Mesodermal cell (in vitro differentiated cells): ENCODE data around the gene CDH23.

Experiments used
- H3K27ac ChIP-seq: 2 replicates; pipeline ENCODE4 v1.7.0; 2013; ENCODE audit warnings: mild to moderate bottlenecking, low read depth, low read length, moderate library complexity; ENCODE audit not compliant: severe bottlenecking
- H3K36me3 ChIP-seq: 2 replicates; pipeline ENCODE4 v1.7.1; 2013; ENCODE audit warnings: mild to moderate bottlenecking, low read length, moderate library complexity; ENCODE audit not compliant: control insufficient read depth, insufficient read depth
- H3K4me1 ChIP-seq: one replicate; pipeline ENCODE4 v1.7.1; 2013; ENCODE audit warnings: mild to moderate bottlenecking, low read length; ENCODE audit not compliant: insufficient read depth, control insufficient read depth, poor library complexity, severe bottlenecking
- H3K4me3 ChIP-seq: 2 replicates; pipeline ENCODE4 v1.7.0; 2013; ENCODE audit warnings: low read length, control low read depth, mild to moderate bottlenecking; ENCODE audit not compliant: insufficient read depth, poor library complexity, severe bottlenecking; ENCODE audit errors: extremely low read depth
- H3K9me3 ChIP-seq: 2 replicates; pipeline ENCODE4 v1.7.1; 2013; ENCODE audit warnings: mild to moderate bottlenecking, low read length, moderate library complexity; ENCODE audit not compliant: control insufficient read depth
- WGBS, 2 experiments: methylation state at CpG; one replicate each; pipeline ENCODE4 v1.1.5; 2013; ENCODE audit warnings: missing lambda C conversion rate in 2 of 2; ENCODE audit not compliant: insufficient coverage in 2 of 2; 5-methylcytosine and 5-hydroxymethylcytosine counted together

The CDH23 gene

GRCh38 chr10:71487726-71488125, 91.0 kb downstream of the CDH23 start:
- no peaks in the 10 kb centered on the region for H3K36me3 ChIP-seq
- H3K4me1 ChIP-seq, result no peaks in the 10 kb centered on the region
- peaks cover 6% of the 10 kb centered on the region for H3K9me3 ChIP-seq
- whole genome bisulfite sequencing, 2 experiments, result 92 to 100% methylated on average over 1 of the region's 1 CpG
- no peak overlapping the region for H3K27ac ChIP-seq
- no peak overlapping the region for H3K4me3 ChIP-seq

GRCh38 chr10:71489077-71489476, 92.4 kb downstream of the CDH23 start:
- WGBS, 2 experiments, result 100% methylated on average over 1 of the region's 2 CpGs
- H3K27ac ChIP-seq, result no peak overlapping the region
- H3K36me3 ChIP-seq, result no peaks in the 10 kb centered on the region
- H3K4me1 ChIP-seq, result no peaks in the 10 kb centered on the region
- peaks cover 6% of the 10 kb centered on the region for H3K9me3 ChIP-seq
- H3K4me3 ChIP-seq, result no peak overlapping the region

GRCh38 chr10:71492872-71493271, 96.2 kb downstream of the CDH23 start:
- H3K9me3 ChIP-seq, result peaks cover 6% of the 10 kb centered on the region
- no peak overlapping the region for H3K27ac ChIP-seq
- H3K4me1 ChIP-seq, result no peaks in the 10 kb centered on the region
- WGBS, 2 experiments, result 90 to 98% methylated on average over 4 to 5 of the region's 6 CpGs
- no peaks in the 10 kb centered on the region for H3K36me3 ChIP-seq
- H3K4me3 ChIP-seq, result no peak overlapping the region

GRCh38 chr10:71493741-71494140, 97.0 kb downstream of the CDH23 start:
- no peak overlapping the region for H3K4me3 ChIP-seq
- peaks cover 4% of the 10 kb centered on the region for H3K9me3 ChIP-seq
- H3K36me3 ChIP-seq, result no peaks in the 10 kb centered on the region
- WGBS, 2 experiments, result 77 to 100% methylated on average over 3 of the region's 6 CpGs
- H3K4me1 ChIP-seq, result no peaks in the 10 kb centered on the region
- H3K27ac ChIP-seq, result no peak overlapping the region

GRCh38 chr10:71494476-71494875, 97.8 kb downstream of the CDH23 start:
- Histone ChIP-seq H3K9me3 (no peaks in the 10 kb centered on the region), H3K27ac (no peak overlapping the region), H3K36me3 (no peaks in the 10 kb centered on the region), H3K4me1 (no peaks in the 10 kb centered on the region), H3K4me3 (no peak overlapping the region)
- 80 to 89% methylated on average over 7 of the region's 8 CpGs for WGBS, 2 experiments

GRCh38 chr10:71494980-71495381, 98.3 kb downstream of the CDH23 start:
- 79 to 92% methylated on average over 3 to 6 of the region's 9 CpGs for WGBS, 2 experiments
- no peaks in the 10 kb centered on the region for H3K9me3 ChIP-seq
- H3K36me3 ChIP-seq, result no peaks in the 10 kb centered on the region
- H3K4me1 ChIP-seq, result no peaks in the 10 kb centered on the region
- no peak overlapping the region for H3K4me3 ChIP-seq
- no peak overlapping the region for H3K27ac ChIP-seq

- Histone ChIP-seq H3K4me1 (no peaks in the 10 kb centered on the region), H3K27ac (no peak overlapping the region), H3K9me3 (no peaks in the 10 kb centered on the region), H3K4me3 (no peak overlapping the region), H3K36me3 (no peaks in the 10 kb centered on the region)
- WGBS, 2 experiments, result 70 to 77% methylated on average over 4 to 10 of the region's 14 CpGs
Measured at GRCh38 chr10:71496927-71497762, 100.4 kb downstream of the CDH23 start.

- Histone ChIP-seq H3K4me3 (no peak overlapping the region), H3K4me1 (no peaks in the 10 kb centered on the region), H3K36me3 (no peaks in the 10 kb centered on the region), H3K27ac (no peak overlapping the region), H3K9me3 (no peaks in the 10 kb centered on the region)
- 83 to 94% methylated on average over 8 to 9 of the region's 9 CpGs for WGBS, 2 experiments
Measured at GRCh38 chr10:71497763-71498326, 101.1 kb downstream of the CDH23 start.

GRCh38 chr10:71501402-71501801, 104.7 kb downstream of the CDH23 start:
- Histone ChIP-seq H3K4me3 (no peak overlapping the region), H3K36me3 (no peaks in the 10 kb centered on the region), H3K9me3 (no peaks in the 10 kb centered on the region), H3K27ac (no peak overlapping the region), H3K4me1 (no peaks in the 10 kb centered on the region)
- no CpG with 5 or more reads among the region's 4 CpGs for WGBS, 2 experiments

GRCh38 chr10:71502190-71502589, 105.5 kb downstream of the CDH23 start:
- H3K4me1 ChIP-seq, result no peaks in the 10 kb centered on the region
- no peak overlapping the region for H3K4me3 ChIP-seq
- H3K9me3 ChIP-seq, result no peaks in the 10 kb centered on the region
- H3K27ac ChIP-seq, result no peak overlapping the region
- 100% methylated on average over 1 of the region's 1 CpG for WGBS, 2 experiments
- H3K36me3 ChIP-seq, result no peaks in the 10 kb centered on the region

GRCh38 chr10:71502851-71503250, 106.1 kb downstream of the CDH23 start:
- 88 to 95% methylated on average over 4 of the region's 5 CpGs for WGBS, 2 experiments
- H3K36me3 ChIP-seq, result no peaks in the 10 kb centered on the region
- H3K4me1 ChIP-seq, result no peaks in the 10 kb centered on the region
- no peak overlapping the region for H3K4me3 ChIP-seq
- H3K27ac ChIP-seq, result no peak overlapping the region
- H3K9me3 ChIP-seq, result no peaks in the 10 kb centered on the region
